GM21529 (cell line): ENCODE measurements around the gene ASAP3.
"Not testable (repeated sequence)": the region's sequence is repeated elsewhere in the genome, so short reads cannot be mapped to it uniquely, and the experiment has no call there.

ENCODE experiments used
- ATAC-seq: cut with Tn5 transposase; IDR thresholded peaks from one replicate; pipeline ENCODE4 v1.9.1; 2021; ENCODE audit not compliant: unreplicated experiment

ASAP3 gene

GRCh38 chr1:23515905-23516304, 31.9 kb upstream of the ASAP3 start:
- ATAC-seq, result no peak

GRCh38 chr1:23514111-23514679, 30.2 kb upstream of the ASAP3 start:
- ATAC-seq, result no peak

GRCh38 chr1:23509896-23510295, 25.9 kb upstream of the ASAP3 start:
- no peak for ATAC-seq

GRCh38 chr1:23506376-23507107, 22.6 kb upstream of the ASAP3 start:
- no peak for ATAC-seq

GRCh38 chr1:23505851-23506250, 21.9 kb upstream of the ASAP3 start:
- ATAC-seq, result no peak

GRCh38 chr1:23504156-23504555, 20.2 kb upstream of the ASAP3 start:
- ATAC-seq, result not testable (repeated sequence)

GRCh38 chr1:23502951-23503350, 19.0 kb upstream of the ASAP3 start:
- no peak for ATAC-seq

- no peak for ATAC-seq
These were observed 16.5 kb upstream of the ASAP3 start for GRCh38 chr1:23500466-23500865.

GRCh38 chr1:23497777-23498439, 13.9 kb upstream of the ASAP3 start:
- ATAC-seq, result no peak

GRCh38 chr1:23496490-23497181, 12.7 kb upstream of the ASAP3 start:
- no peak for ATAC-seq

- ATAC-seq, result not testable (repeated sequence)
These were observed 10.9 kb upstream of the ASAP3 start for GRCh38 chr1:23494836-23495235.

GRCh38 chr1:23492776-23493175, 8.8 kb upstream of the ASAP3 start:
- ATAC-seq, result not testable (repeated sequence)

GRCh38 chr1:23492132-23492720, 8.2 kb upstream of the ASAP3 start:
- no peak for ATAC-seq

GRCh38 chr1:23489842-23490241, 5.9 kb upstream of the ASAP3 start:
- ATAC-seq, result no peak

- no peak for ATAC-seq
These were observed 988 bp upstream of the ASAP3 start for GRCh38 chr1:23485002-23485332.

- peak; percentile 50 for ATAC-seq
These were observed 448 bp upstream of the ASAP3 start for GRCh38 chr1:23484253-23485001.

GRCh38 chr1:23481904-23482303, 2.1 kb downstream of the ASAP3 start:
- ATAC-seq, result no peak

GRCh38 chr1:23481026-23481597, 2.9 kb downstream of the ASAP3 start:
- ATAC-seq, result no peak

- no peak for ATAC-seq
These were observed 3.6 kb downstream of the ASAP3 start for GRCh38 chr1:23480187-23481025.

GRCh38 chr1:23479666-23479941, 4.4 kb downstream of the ASAP3 start:
- no peak for ATAC-seq
